IMR-90 (cell line): Measurements from ENCODE around the gene NRF1. TPM values are rescaled to one million over a fixed set of nuclear protein-coding genes. Genes with fewer than 3 reads are reported as not detected.

Source experiments
- ATAC-seq: fragments of 200-7000 bp; cut with Tn5 transposase; 2 replicates; pipeline ENCODE4 v1.9.1; 2020; ENCODE audit warnings: low read depth, mild to moderate bottlenecking, moderate library complexity
- BruUV-seq: library from RNA; stranded (reverse); fragments of 400-500 nt; replicated peaks from 2 replicates; lab custom pipeline; 2021; lab: Mats Ljungman, UMichigan
- CTCF ChIA-PET: fragments of 300-600 bp; formaldehyde crosslinking; extraction: SDS; loops from one replicate; lab custom pipeline; 2021; ENCODE audit warnings: antibody characterized with exemption; lab: Yijun Ruan, JAX
- POLR2A ChIA-PET: fragments of 300-600 bp; sonication (Branson Sonifier 250); formaldehyde crosslinking; loops from one replicate; lab custom pipeline; 2022; ENCODE audit warnings: antibody characterized with exemption; ENCODE audit not compliant: unreplicated experiment; lab: Charles Lee
- DNase-seq: peaks from one replicate; pipeline ENCODE4 v3.0.0; 2013
- H2AFZ ChIP-seq: replicated peaks from 2 replicates; pipeline ENCODE3; 2013; ENCODE audit warnings: low read length, mild to moderate bottlenecking; ENCODE audit not compliant: poor library complexity
- H2AK5ac ChIP-seq: 2 replicates; pipeline ENCODE4 v1.6.1; 2013; ENCODE audit warnings: low read depth, low read length, inconsistent platforms
- H2AK9ac ChIP-seq: replicated peaks from 2 replicates; pipeline ENCODE3; 2013; ENCODE audit warnings: mild to moderate bottlenecking, low read depth, low read length, moderate library complexity; ENCODE audit not compliant: poor library complexity
- H2BK120ac ChIP-seq: 2 replicates; pipeline ENCODE4 v1.6.1; 2013; ENCODE audit warnings: low read depth, low read length, inconsistent platforms
- H2BK15ac ChIP-seq: 3 replicates; pipeline ENCODE4 v1.6.1; 2013; ENCODE audit warnings: low read depth, low read length, inconsistent platforms
- H2BK20ac ChIP-seq: 2 replicates; pipeline ENCODE4 v1.6.1; 2013; ENCODE audit warnings: low read depth, mild to moderate bottlenecking, inconsistent platforms, low read length, moderate library complexity
- H2BK5ac ChIP-seq: 2 replicates; pipeline ENCODE4 v1.6.1; 2013; ENCODE audit warnings: mild to moderate bottlenecking, low read depth, low read length, inconsistent platforms; ENCODE audit not compliant: poor library complexity, severe bottlenecking
- H3K14ac ChIP-seq: replicated peaks from 2 replicates; pipeline ENCODE4 v1.6.1; 2013; ENCODE audit warnings: low read depth, low read length, inconsistent platforms
- H3K18ac ChIP-seq: 2 replicates; pipeline ENCODE4 v1.6.1; 2013; ENCODE audit warnings: low read depth, low read length, control low read depth
- H3K23ac ChIP-seq: 2 replicates; pipeline ENCODE4 v1.6.1; 2013; ENCODE audit warnings: low read depth, low read length, inconsistent platforms
- H3K27ac ChIP-seq: 2 replicates; pipeline ENCODE4 v1.5.1; 2013; ENCODE audit warnings: mild to moderate bottlenecking, control low read depth, low read length; ENCODE audit not compliant: insufficient read depth
- H3K27me3 ChIP-seq: 2 replicates; pipeline ENCODE4 v1.6.1; 2013; ENCODE audit warnings: low read length; ENCODE audit not compliant: control insufficient read depth, insufficient read depth
- H3K36me3 ChIP-seq: 2 replicates; pipeline ENCODE4 v1.6.1; 2013; ENCODE audit warnings: low read length, mixed read lengths; ENCODE audit not compliant: control insufficient read depth, insufficient read depth
- H3K4ac ChIP-seq: 2 replicates; pipeline ENCODE4 v1.6.1; 2013; ENCODE audit warnings: low read depth, low read length, inconsistent platforms
- H3K4me1 ChIP-seq: 2 replicates; pipeline ENCODE4 v1.6.1; 2013; ENCODE audit warnings: low read length, mixed read lengths; ENCODE audit not compliant: control insufficient read depth, insufficient read depth
- H3K4me2 ChIP-seq: 2 replicates; pipeline ENCODE4 v1.6.1; 2013; ENCODE audit warnings: low read depth, mild to moderate bottlenecking, control low read depth, low read length, moderate library complexity
- H3K4me3 ChIP-seq: 2 replicates; pipeline ENCODE4 v1.5.1; 2013; ENCODE audit warnings: low read depth, mild to moderate bottlenecking, control low read depth, low read length, moderate library complexity; ENCODE audit not compliant: insufficient read depth
- H3K56ac ChIP-seq: 2 replicates; pipeline ENCODE4 v1.6.1; 2013; ENCODE audit warnings: low read length, inconsistent platforms; ENCODE audit not compliant: insufficient read depth; ENCODE audit errors: extremely low read depth
- H3K79me1 ChIP-seq, 2 experiments: 2 replicates each; pipeline ENCODE4 v1.6.1; 2013; ENCODE audit warnings: low read length in 2 of 2, inconsistent platforms in 1 of 2, low read depth in 1 of 2
- H3K9ac ChIP-seq: 2 replicates; pipeline ENCODE4 v1.6.1; 2013; ENCODE audit warnings: low read depth, low read length, control low read depth
- H3K9me1 ChIP-seq: 2 replicates; pipeline ENCODE4 v1.6.1; 2013; ENCODE audit warnings: low read length, inconsistent platforms; ENCODE audit not compliant: insufficient read depth
- H3K9me3 ChIP-seq: 2 replicates; pipeline ENCODE4 v1.6.1; 2013; ENCODE audit warnings: low read length; ENCODE audit not compliant: control insufficient read depth, insufficient read depth
- H4K20me1 ChIP-seq: 2 replicates; pipeline ENCODE4 v1.6.1; 2013; ENCODE audit warnings: low read length, inconsistent platforms; ENCODE audit not compliant: insufficient read depth
- H4K5ac ChIP-seq: 2 replicates; pipeline ENCODE4 v1.6.1; 2013; ENCODE audit warnings: mild to moderate bottlenecking, low read depth, low read length, control low read depth
- H4K8ac ChIP-seq, 2 experiments: 2 replicates each; pipeline ENCODE4 v1.6.1; 2013; ENCODE audit warnings: low read depth in 2 of 2, low read length in 2 of 2, control low read depth in 1 of 2, inconsistent platforms in 1 of 2
- H4K91ac ChIP-seq: 2 replicates; pipeline ENCODE4 v1.6.1; 2013; ENCODE audit warnings: low read depth, low read length, inconsistent platforms; ENCODE audit not compliant: insufficient read depth
- BHLHE40 ChIP-seq: fragments of 150-350 bp; IDR thresholded peaks from 2 replicates; pipeline ENCODE4 v1.6.1; 2016; ENCODE audit warnings: mild to moderate bottlenecking, low read depth, low read length
- CHD1 ChIP-seq: IDR thresholded peaks from 2 replicates; pipeline ENCODE4 v1.6.1; 2012; ENCODE audit warnings: low read depth, low read length, improper control_type of control experiment
- CTCF ChIP-seq: conservative IDR thresholded peaks from 2 replicates; pipeline ENCODE4 v1.5.1; 2012; ENCODE audit warnings: mild to moderate bottlenecking, low read depth, low read length, improper control_type of control experiment
- ELK1 ChIP-seq: fragments of 150-350 bp; IDR thresholded peaks from 2 replicates; pipeline ENCODE4 v1.6.1; 2016; ENCODE audit warnings: low read depth, mild to moderate bottlenecking, low read length, moderate library complexity, borderline replicate concordance
- FOS ChIP-seq: fragments of 150-350 bp; IDR thresholded peaks from 2 replicates; pipeline ENCODE4 v1.6.1; 2016; ENCODE audit warnings: low read depth, low read length
- MAFK ChIP-seq: IDR thresholded peaks from 2 replicates; pipeline ENCODE4 v1.6.1; 2012; ENCODE audit warnings: low read depth, low read length, improper control_type of control experiment
- MAZ ChIP-seq: IDR thresholded peaks from 2 replicates; pipeline ENCODE4 v1.6.1; 2012; ENCODE audit warnings: low read depth, mild to moderate bottlenecking, low read length, improper control_type of control experiment, moderate library complexity, borderline replicate concordance
- MXI1 ChIP-seq: IDR thresholded peaks from 2 replicates; pipeline ENCODE4 v1.6.1; 2012; ENCODE audit warnings: low read depth, mild to moderate bottlenecking, low read length, moderate library complexity, borderline replicate concordance
- NFE2L2 ChIP-seq: fragments of 150-350 bp; IDR thresholded peaks from 2 replicates; pipeline ENCODE4 v1.6.1; 2016; ENCODE audit warnings: low read depth, mild to moderate bottlenecking, low read length
- POLR2A ChIP-seq: IDR thresholded peaks from 2 replicates; pipeline ENCODE4 v1.6.1; 2012; ENCODE audit warnings: mild to moderate bottlenecking, low read depth, low read length
- RAD21 ChIP-seq: IDR thresholded peaks from 2 replicates; pipeline ENCODE4 v1.6.1; 2012; ENCODE audit warnings: low read length, improper control_type of control experiment
- RCOR1 ChIP-seq: IDR thresholded peaks from 2 replicates; pipeline ENCODE4 v1.6.1; 2012; ENCODE audit warnings: mild to moderate bottlenecking, low read length, improper control_type of control experiment; ENCODE audit not compliant: insufficient replicate concordance
- RFX5 ChIP-seq: IDR thresholded peaks from 2 replicates; pipeline ENCODE4 v1.8.0; 2012; ENCODE audit warnings: low read depth, mild to moderate bottlenecking, low read length, moderate library complexity
- SMC3 ChIP-seq: fragments of 150-350 bp; IDR thresholded peaks from 2 replicates; pipeline ENCODE4 v1.6.1; 2016; ENCODE audit warnings: low read depth, mild to moderate bottlenecking, antibody characterized with exemption, low read length, moderate library complexity
- WGBS, 2 experiments: methylation state at CpG; one replicate each; pipeline versions ENCODE4 v1.1.5 to v1.1.7; 2013; ENCODE audit warnings: missing lambda C conversion rate in 2 of 2; ENCODE audit not compliant: insufficient read length in 1 of 2; ENCODE audit errors: extremely low coverage in 2 of 2; 5-methylcytosine and 5-hydroxymethylcytosine counted together
- dilution Hi-C: fragments of 300-500 bp; cut with HindIII; formaldehyde crosslinking; loops from one replicate; pipeline ENCODE4 v1.14.3; 2018; ENCODE audit warnings: low sequenced_read_pairs; ENCODE audit not compliant: unreplicated experiment
- in situ Hi-C: fragments of 300-500 bp; cut with MboI; formaldehyde crosslinking; loops from 3 replicates; pipeline ENCODE4 v1.14.3; 2019; ENCODE audit warnings: low sequenced_read_pairs, inconsistent platforms, mixed read lengths
- intact Hi-C: fragments of 100-400 bp; cut with micrococcal nuclease; formaldehyde crosslinking; loops from 2 replicates; pipeline ENCODE4 v1.10.0; 2022
- polyA plus RNA-seq, 3 experiments: library from polyadenylated mRNA; depleted of rRNA; stranded (reverse); fragments of >200 nt; gene quantifications; 2 replicates each; pipeline ENCODE4 v1.2.3, GENCODE V29; 2012; ENCODE audit warnings: low replicate concordance in 1 of 3
- total RNA-seq: library from RNA; depleted of rRNA; stranded (reverse); fragments of >200 nt; gene quantifications from 2 replicates; pipeline ENCODE4 v1.2.3, GENCODE V29; 2012
- TF ChIP-seq, protein P1 (sequence below): fragments of 150-350 bp; IDR thresholded peaks from 2 replicates; pipeline ENCODE4 v1.6.1; 2017; ENCODE audit warnings: mild to moderate bottlenecking, antibody characterized with exemption, low read length, low read depth

The NRF1 gene
- total and polyA plus RNA-seq, 2 of the 4 experiments (the other 2 are of a cell fraction): 11.4 to 15.8 TPM

- Histone ChIP-seq H3K79me1 (no peaks in the 10 kb centered on the region), H3K4me2 (no peak overlapping the region), H3K23ac (no peak overlapping the region), H3K18ac (no peak overlapping the region), H3K9me3 (no peaks in the 10 kb centered on the region), H3K4me3 (no peak overlapping the region), H3K4ac (no peak overlapping the region), H4K91ac (no peak overlapping the region), H3K36me3 (no peaks in the 10 kb centered on the region), H4K20me1 (no peaks in the 10 kb centered on the region), H3K27me3 (peaks cover 29% of the 10 kb centered on the region; the same call in 1 of the 2 replicates), H2AFZ (no peak overlapping the region), H3K27ac (no peak overlapping the region), H3K56ac (no peak overlapping the region), H2BK15ac (no peak overlapping the region), H3K4me1 (no peaks in the 10 kb centered on the region), H2BK20ac (no peak overlapping the region), H2AK5ac (no peak overlapping the region), H4K8ac (no peak overlapping the region), H3K14ac (no peak overlapping the region), H4K5ac (no peak overlapping the region), H2BK5ac (no peak overlapping the region), H3K9ac (no peak overlapping the region), H2BK120ac (no peak overlapping the region), H2AK9ac (no peak overlapping the region), H3K9me1 (peaks cover 2% of the 10 kb centered on the region; the same call in 1 of the 2 replicates)
- in situ Hi-C loops: no loop called here
- no peak for TF ChIP-seq MXI1
- no peak for TF ChIP-seq SMC3
- no peak for TF ChIP-seq RCOR1
- no peak for TF ChIP-seq CHD1
- TF ChIP-seq ELK1: no peak
- TF ChIP-seq MAFK: no peak
- TF ChIP-seq FOS: no peak
- TF ChIP-seq NFE2L2: no peak
- no peak for TF ChIP-seq RFX5
- TF ChIP-seq, protein P1, sequence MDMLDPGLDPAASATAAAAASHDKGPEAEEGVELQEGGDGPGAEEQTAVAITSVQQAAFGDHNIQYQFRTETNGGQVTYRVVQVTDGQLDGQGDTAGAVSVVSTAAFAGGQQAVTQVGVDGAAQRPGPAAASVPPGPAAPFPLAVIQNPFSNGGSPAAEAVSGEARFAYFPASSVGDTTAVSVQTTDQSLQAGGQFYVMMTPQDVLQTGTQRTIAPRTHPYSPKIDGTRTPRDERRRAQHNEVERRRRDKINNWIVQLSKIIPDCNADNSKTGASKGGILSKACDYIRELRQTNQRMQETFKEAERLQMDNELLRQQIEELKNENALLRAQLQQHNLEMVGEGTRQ: no peak
- TF ChIP-seq POLR2A: no peak
- TF ChIP-seq RAD21: no peak
- TF ChIP-seq CTCF: no peak
- no peak for TF ChIP-seq BHLHE40
- TF ChIP-seq MAZ: no peak
- ChIA-PET POLR2A (no interaction called here), CTCF (no interaction called here)
- BruUV-seq: no TSS peak
- DNase-seq: no peak
- intact Hi-C loops: no loop called here
- 95% methylated on average over 5 of the region's 16 CpGs; no CpG with 5 or more reads in 1 of the 2 experiments for WGBS, 2 experiments
- dilution Hi-C loops: no loop called here
- ATAC-seq: no peak
Measured at GRCh38 chr7:129798616-129799349, 187.3 kb downstream of the NRF1 start.
